CD14-positive monocyte (primary cell): ENCODE measurements around the gene DZIP1L. TPM values are rescaled to one million over a fixed set of nuclear protein-coding genes. Genes with fewer than 3 reads are reported as not detected.

Source experiments
- DNase-seq, 3 donors: peaks; one replicate each; pipeline ENCODE4 v3.0.0-alpha.2; 2011 to 2022
- H2AFZ ChIP-seq: 2 replicates; pipeline ENCODE4 v1.6.0; 2012; ENCODE audit warnings: mild to moderate bottlenecking, low read depth, low read length, inconsistent platforms; ENCODE audit not compliant: insufficient read depth, poor library complexity, severe bottlenecking
- H3K27ac ChIP-seq, 2 donors: 1 replicate in 1 of 2; 2 replicates in 1 of 2; pipeline ENCODE4 v1.5.1; 2012 to 2013; ENCODE audit warnings: low read length in 2 of 2, control low read depth in 1 of 2, inconsistent platforms in 1 of 2, low read depth in 1 of 2, mild to moderate bottlenecking in 1 of 2
- H3K27me3 ChIP-seq, 2 donors: one replicate each; pipeline versions ENCODE4 v1.6.0 to v1.6.1; 2011 to 2013; ENCODE audit warnings: low read length in 2 of 2; ENCODE audit not compliant: control insufficient read depth in 2 of 2, insufficient read depth in 2 of 2
- H3K36me3 ChIP-seq, 2 donors: replicated peaks in 1 of 2; 1 replicate in 1 of 2; 2 replicates in 1 of 2; pipeline versions ENCODE4 v1.5.1 to v1.6.1; 2012 to 2013; ENCODE audit warnings: low read length in 2 of 2, control low read depth in 1 of 2, inconsistent platforms in 1 of 2, mild to moderate bottlenecking in 1 of 2; ENCODE audit not compliant: insufficient read depth in 2 of 2, control insufficient read depth in 1 of 2
- H3K4me1 ChIP-seq, 2 donors: 1 replicate in 1 of 2; 2 replicates in 1 of 2; pipeline versions ENCODE4 v1.5.1 to v1.6.1; 2012 to 2013; ENCODE audit warnings: low read length in 2 of 2, control low read depth in 1 of 2, inconsistent platforms in 1 of 2, mild to moderate bottlenecking in 1 of 2, moderate library complexity in 1 of 2; ENCODE audit not compliant: insufficient read depth in 2 of 2, control insufficient read depth in 1 of 2
- H3K4me2 ChIP-seq: replicated peaks from 2 replicates; pipeline ENCODE3; 2012; ENCODE audit warnings: low read length, moderate library complexity, mild to moderate bottlenecking; ENCODE audit not compliant: poor library complexity, severe bottlenecking; ENCODE audit errors: extremely low read depth
- H3K4me3 ChIP-seq, 3 experiments: fragments of 200-600 bp in 1 of 3; sonication (generic) in 1 of 3; replicated peaks in 1 of 3; 1 replicate in 2 of 3; 2 replicates in 1 of 3; pipeline ENCODE4 v1.5.1; 2011 to 2013; ENCODE audit warnings: low read length in 3 of 3, mild to moderate bottlenecking in 3 of 3, control low read depth in 2 of 3, low read depth in 2 of 3, inconsistent platforms in 1 of 3, moderate library complexity in 1 of 3
- H3K79me2 ChIP-seq: 2 replicates; pipeline ENCODE4 v1.6.0; 2012; ENCODE audit warnings: mild to moderate bottlenecking, control low read depth, inconsistent platforms, low read length, moderate library complexity; ENCODE audit not compliant: insufficient read depth
- H3K9ac ChIP-seq: 2 replicates; pipeline ENCODE4 v1.6.0; 2017; ENCODE audit warnings: low read length, mild to moderate bottlenecking; ENCODE audit not compliant: insufficient read depth, poor library complexity, severe bottlenecking
- H3K9me3 ChIP-seq, 2 donors: replicated peaks in 1 of 2; 1 replicate in 1 of 2; 2 replicates in 1 of 2; pipeline versions ENCODE4 v1.5.1 to v1.6.1; 2012 to 2013; ENCODE audit warnings: low read length in 2 of 2, control low read depth in 1 of 2; ENCODE audit not compliant: control insufficient read depth in 1 of 2, insufficient read depth in 1 of 2
- H4K20me1 ChIP-seq: 2 replicates; pipeline ENCODE4 v1.6.0; 2012; ENCODE audit warnings: mild to moderate bottlenecking, low read length, control low read depth, moderate library complexity; ENCODE audit not compliant: insufficient read depth
- H3K27ac Mint-ChIP-seq, 7 donors: one replicate each; pipeline ENCODE4 v1.8.0; 2020; ENCODE audit warnings: mild to moderate bottlenecking in 7 of 7, mixed read lengths in 7 of 7, moderate library complexity in 6 of 7, inconsistent platforms in 2 of 7
- H3K27me3 Mint-ChIP-seq, 3 donors: one replicate each; pipeline ENCODE4 v1.8.0; 2021 to 2022; ENCODE audit warnings: low read depth in 3 of 3, mild to moderate bottlenecking in 3 of 3, mixed read lengths in 3 of 3, moderate library complexity in 3 of 3, inconsistent platforms in 1 of 3
- H3K36me3 Mint-ChIP-seq, 2 donors: one replicate each; pipeline ENCODE4 v1.8.0; 2020; ENCODE audit warnings: mixed read lengths in 2 of 2, inconsistent platforms in 1 of 2, mild to moderate bottlenecking in 1 of 2
- H3K4me1 Mint-ChIP-seq: one replicate; pipeline ENCODE4 v1.8.0; 2020; ENCODE audit warnings: mild to moderate bottlenecking, mixed read lengths
- H3K4me3 Mint-ChIP-seq, 2 donors: one replicate each; pipeline ENCODE4 v1.8.0; 2020; ENCODE audit warnings: mild to moderate bottlenecking in 2 of 2, mixed read lengths in 2 of 2, moderate library complexity in 1 of 2
- H3K9me3 Mint-ChIP-seq, 7 donors: one replicate each; pipeline ENCODE4 v1.8.0; 2020 to 2022; ENCODE audit warnings: mixed read lengths in 7 of 7, mild to moderate bottlenecking in 6 of 7, moderate library complexity in 6 of 7, inconsistent platforms in 2 of 7
- CTCF ChIP-seq: fragments of 200-600 bp; IDR thresholded peaks from one replicate; pipeline ENCODE4 v1.8.0; 2022; ENCODE audit warnings: antibody characterized with exemption, mild to moderate bottlenecking
- WGBS: methylation state at CpG from one replicate; pipeline ENCODE4 v1.1.5; 2013; ENCODE audit warnings: missing lambda C conversion rate; ENCODE audit not compliant: insufficient coverage; 5-methylcytosine and 5-hydroxymethylcytosine counted together
- intact Hi-C, 2 donors: fragments of 100-400 bp; cut with micrococcal nuclease; formaldehyde crosslinking; loops; one replicate each; pipeline versions ENCODE4 v1.15.0 to v1.15.1; 2023
- polyA plus RNA-seq, 3 donors: library from polyadenylated mRNA; depleted of rRNA in 1 of 3; unstranded in 2 of 3; stranded (reverse) in 1 of 3; fragments of 300-500 nt in 2 of 3; fragments of >200 nt in 1 of 3; fragmentation: Illumina TruSeq in 2 of 3; gene quantifications; 1 replicate in 2 of 3; 2 replicates in 1 of 3; pipeline ENCODE4 v1.2.3, GENCODE V29; 2012 to 2021

The DZIP1L gene
- polyA plus RNA-seq, 3 donors, result 0.50 to 1.8 (median 0.52) TPM

DNA sequence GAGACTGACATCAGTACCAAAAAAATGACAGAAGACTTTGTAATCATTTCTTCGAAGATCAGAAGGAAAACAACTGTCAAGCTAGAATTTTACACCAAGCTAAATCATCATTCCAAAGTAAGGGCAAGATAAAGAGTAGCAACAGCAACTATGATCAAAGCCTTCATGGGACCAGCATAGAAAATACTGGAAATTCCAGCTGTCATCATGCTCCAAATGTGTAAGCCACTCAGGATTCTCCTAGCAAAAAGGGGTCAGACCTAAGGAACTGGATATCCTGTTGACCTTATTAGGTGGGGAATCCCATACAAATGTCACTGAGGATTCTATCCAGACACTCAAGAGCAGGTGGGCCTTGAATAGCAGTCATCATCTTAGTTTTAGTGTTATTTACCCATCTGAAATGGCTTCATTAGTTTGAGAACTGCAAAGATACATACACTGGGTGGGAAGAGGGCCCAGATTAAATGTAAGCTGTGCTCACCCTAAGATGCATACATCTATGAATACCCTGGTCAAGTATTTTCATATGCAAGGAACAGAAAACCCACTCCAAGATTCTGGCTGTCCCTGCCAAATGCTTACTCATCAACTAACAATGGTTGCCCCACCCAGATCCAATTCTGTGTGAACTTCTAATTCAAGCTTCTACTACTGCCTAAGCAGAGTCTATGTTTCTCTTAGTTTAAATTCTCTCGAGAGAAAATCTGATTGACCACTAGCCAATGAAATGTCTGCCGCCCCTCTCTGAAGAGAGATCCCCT, 72.0 kb downstream of the DZIP1L start:
- Mint-ChIP-seq H3K27ac (no peak overlapping the region), H3K4me3 (no peak overlapping the region), H3K27me3 (peaks cover 0 to 3% (median 0%) of the 10 kb centered on the region in 3 donors), H3K4me1 (no peaks in the 10 kb centered on the region), H3K9me3 (no peaks in the 10 kb centered on the region), H3K36me3 (no peaks in the 10 kb centered on the region)
- Histone ChIP-seq H4K20me1 (no peaks in the 10 kb centered on the region), H3K4me2 (no peak overlapping the region), H3K4me1 (no peaks in the 10 kb centered on the region), H3K9ac (no peak overlapping the region), H3K27me3 (no peaks in the 10 kb centered on the region), H3K27ac (no peak overlapping the region), H2AFZ (no peak overlapping the region), H3K36me3 (no peaks in the 10 kb centered on the region), H3K79me2 (no peaks in the 10 kb centered on the region), H3K9me3 (no peaks in the 10 kb centered on the region), H3K4me3 (no peak overlapping the region)
- intact Hi-C loops, result no loop called here
- no peak for DNase-seq
- TF ChIP-seq CTCF, result no peak
- 100% methylated on average over 2 of the region's 3 CpGs for WGBS

DNA sequence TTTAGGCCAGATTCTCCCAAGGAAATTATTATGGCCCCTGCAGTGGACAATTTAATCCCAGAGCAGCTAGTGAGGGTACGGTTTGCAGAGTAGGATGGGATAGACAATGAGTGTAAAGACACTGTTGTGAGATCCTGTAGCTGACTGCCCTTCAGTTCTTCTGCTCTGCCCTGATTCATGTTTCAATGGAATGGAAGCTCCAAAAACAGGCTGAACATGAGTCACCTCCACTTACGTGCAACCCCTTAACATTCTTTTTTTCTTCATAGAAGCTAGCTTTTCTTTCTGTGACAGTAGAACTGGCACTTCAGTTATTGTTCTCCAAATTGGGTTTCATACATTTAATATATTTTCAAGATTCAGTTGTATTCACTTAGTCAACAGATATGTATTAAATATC, 73.4 kb downstream of the DZIP1L start:
- H3K4me3 Mint-ChIP-seq, result no peak overlapping the region
- Histone ChIP-seq H3K4me1 (no peaks in the 10 kb centered on the region), H3K4me2 (no peak overlapping the region), H3K4me3 (no peak overlapping the region), H3K79me2 (no peaks in the 10 kb centered on the region), H3K27ac (no peak overlapping the region), H3K9me3 (no peaks in the 10 kb centered on the region), H3K9ac (no peak overlapping the region), H2AFZ (no peak overlapping the region), H3K36me3 (no peaks in the 10 kb centered on the region), H4K20me1 (no peaks in the 10 kb centered on the region), H3K27me3 (no peaks in the 10 kb centered on the region)
- H3K27me3 Mint-ChIP-seq, result peaks cover 0 to 3% (median 0%) of the 10 kb centered on the region in 3 donors
- DNase-seq, result no peak
- intact Hi-C loops, result no loop called here
- no peak overlapping the region for H3K27ac Mint-ChIP-seq
- H3K36me3 Mint-ChIP-seq, result no peaks in the 10 kb centered on the region
- no peaks in the 10 kb centered on the region for H3K4me1 Mint-ChIP-seq
- WGBS, result 100% methylated on average over 1 of the region's 2 CpGs
- H3K9me3 Mint-ChIP-seq, result no peaks in the 10 kb centered on the region
- no peak for TF ChIP-seq CTCF
